GM20431 (cell line): ENCODE data around the gene SERPINC1.
"Not testable (repeated sequence)": the region's sequence is repeated elsewhere in the genome, so short reads cannot be mapped to it uniquely, and the experiment has no call there.

Source experiments
- in situ Hi-C: fragments of 300-500 bp; cut with MseI, MboI; formaldehyde crosslinking; loops from one replicate; pipeline ENCODE4 v1.15.0; 2020; ENCODE audit warnings: low sequenced_read_pairs; ENCODE audit not compliant: unreplicated experiment

Gene SERPINC1

DNA sequence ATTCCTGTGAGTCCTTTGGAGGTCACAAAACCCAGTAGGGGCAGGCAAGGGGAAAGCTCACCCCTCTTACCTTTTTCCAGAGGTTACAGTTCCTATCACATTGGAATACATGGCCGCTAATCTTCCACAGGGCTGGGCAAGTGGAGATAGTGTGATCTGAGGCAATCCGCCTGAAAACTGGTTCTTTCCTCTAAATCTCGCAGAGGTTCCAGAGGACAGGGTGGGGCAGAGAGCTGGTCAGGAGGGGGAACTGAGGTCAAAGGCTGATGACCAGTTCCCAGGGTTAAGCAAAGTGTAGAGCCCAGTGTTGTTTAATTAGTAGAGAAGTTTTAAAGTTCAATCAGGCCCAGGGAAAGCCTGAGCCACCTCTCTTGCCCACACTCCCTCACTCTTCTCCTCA is at the start of gene SERPINC1:
Gene SERPINC1, minus strand, starts transcription at position 179 of the 400 bp plus-strand sequence. Its CDS starts 68 bp downstream, at position 111.
- in situ Hi-C loops, result no loop called here

DNA sequence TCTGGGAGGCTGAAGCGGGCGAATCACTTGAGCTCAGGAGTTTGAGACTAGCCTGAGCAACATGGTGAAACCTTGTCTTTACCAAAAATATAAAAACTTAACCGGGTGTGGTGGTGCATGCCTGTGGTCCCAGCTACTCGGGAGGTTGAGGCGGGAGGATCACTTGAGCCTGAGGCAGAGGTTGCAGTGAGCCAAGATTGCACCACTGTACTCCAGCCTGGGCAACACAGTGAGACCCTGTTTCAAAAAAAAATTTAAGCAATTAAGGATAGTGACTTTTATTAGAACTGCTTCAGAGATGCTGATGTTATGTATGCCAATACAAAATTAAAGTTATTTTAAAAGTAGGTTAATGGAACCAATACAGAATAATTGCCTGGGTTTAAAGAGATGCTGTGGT is 48.8 kb upstream of the SERPINC1 start:
- in situ Hi-C loops, result not testable (repeated sequence)

DNA sequence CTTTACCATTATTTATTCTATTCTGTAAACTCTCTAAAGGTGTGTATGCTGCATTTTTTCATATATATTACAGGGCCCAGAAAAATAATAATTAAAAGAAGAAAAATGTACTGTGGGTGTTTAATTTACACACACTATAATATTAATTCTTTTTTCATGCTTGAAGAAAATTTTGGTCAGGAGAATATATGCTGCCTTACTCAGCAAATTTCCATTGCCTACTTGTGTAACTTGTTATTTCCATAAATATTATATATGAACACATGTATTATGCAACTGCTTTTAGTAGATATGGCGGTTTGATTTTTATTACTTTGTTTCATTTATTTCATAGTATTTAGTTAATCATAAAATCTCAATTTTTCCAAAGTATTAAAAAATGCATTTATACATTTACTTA is 46.4 kb upstream of the SERPINC1 start:
- in situ Hi-C loops, result no loop called here

DNA sequence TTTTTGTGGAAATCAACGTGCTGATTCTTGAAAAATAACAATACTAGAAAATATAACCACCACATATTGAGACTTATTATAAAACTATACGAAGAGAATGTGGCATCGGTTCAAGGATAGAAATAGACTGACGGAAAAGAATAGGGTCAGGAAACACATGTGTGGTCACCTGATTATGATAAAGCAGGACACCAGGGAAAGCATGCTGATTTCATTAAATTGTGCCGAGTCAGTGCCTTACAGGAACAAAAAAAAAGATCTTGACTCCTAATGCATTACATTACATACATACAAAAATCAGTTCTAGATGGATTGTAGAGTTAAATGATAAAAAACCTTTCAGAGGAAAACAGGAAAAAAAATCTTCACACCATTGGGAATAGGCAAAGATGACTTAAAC is 43.5 kb upstream of the SERPINC1 start:
- in situ Hi-C loops, result no loop called here

DNA sequence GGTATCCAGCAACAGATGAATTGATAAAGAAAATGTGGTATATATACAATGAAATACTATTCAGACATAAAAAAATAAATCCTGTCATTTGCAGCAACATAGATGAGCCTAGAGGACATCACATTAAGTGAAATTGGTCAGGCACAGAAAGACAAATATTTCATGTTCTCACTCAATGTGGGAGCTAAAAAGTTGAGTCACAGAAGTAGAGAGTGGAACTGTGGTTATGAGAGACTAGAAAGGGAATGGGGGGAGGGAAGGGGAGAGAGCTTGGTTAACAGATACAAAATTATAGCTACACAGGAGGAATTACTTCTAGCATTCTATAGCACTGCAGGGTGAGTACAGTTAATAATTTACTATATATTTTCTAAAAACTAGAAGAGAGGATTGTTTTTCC is 37.1 kb upstream of the SERPINC1 start:
- in situ Hi-C loops, result no loop called here

DNA sequence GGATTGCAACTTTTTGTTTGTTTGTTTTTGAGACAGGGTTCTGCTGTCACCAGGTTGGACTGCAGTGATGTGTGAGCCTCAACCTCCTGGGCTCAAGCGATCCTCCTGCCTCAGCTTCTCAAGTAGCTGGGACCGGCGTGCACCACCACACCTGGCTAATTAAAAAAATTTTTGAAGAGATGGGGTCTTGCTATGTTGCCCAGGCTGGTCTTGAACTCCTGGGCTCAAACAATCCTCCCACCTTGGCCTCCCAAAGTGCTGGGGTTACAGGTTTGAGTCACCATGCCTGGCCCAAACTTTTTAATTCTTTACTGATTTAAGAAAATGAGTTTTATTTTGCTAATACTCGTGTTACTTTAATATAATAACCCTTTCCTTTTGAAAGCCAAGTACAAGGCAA is 31.5 kb upstream of the SERPINC1 start:
- in situ Hi-C loops, result no loop called here

DNA sequence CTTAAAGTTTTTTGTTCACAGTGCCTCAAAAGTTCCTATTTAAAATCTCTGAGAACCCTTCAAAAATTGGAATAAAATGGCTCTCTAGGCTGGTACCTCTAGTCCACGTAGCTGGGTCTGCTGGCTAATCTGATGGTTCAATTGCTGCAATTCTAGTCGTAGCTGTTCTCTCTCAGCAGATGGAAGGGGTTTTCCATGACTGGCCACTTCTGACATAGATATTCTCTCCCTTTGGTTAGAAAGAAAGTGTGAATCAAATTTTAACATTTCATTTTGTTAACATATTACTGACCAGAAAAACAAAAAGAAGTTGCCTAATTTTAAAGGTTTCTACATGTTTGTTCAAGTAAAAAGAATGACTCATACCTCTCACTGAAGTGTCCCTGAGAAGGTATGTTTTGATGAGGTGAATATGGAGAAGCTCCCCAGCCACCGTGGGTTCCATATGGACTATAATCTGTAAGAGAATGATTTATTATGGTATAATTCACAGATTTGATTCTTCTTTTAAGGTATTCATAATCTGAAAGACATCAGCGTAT is 29.3 kb upstream of the SERPINC1 start:
- in situ Hi-C loops, result no loop called here

DNA sequence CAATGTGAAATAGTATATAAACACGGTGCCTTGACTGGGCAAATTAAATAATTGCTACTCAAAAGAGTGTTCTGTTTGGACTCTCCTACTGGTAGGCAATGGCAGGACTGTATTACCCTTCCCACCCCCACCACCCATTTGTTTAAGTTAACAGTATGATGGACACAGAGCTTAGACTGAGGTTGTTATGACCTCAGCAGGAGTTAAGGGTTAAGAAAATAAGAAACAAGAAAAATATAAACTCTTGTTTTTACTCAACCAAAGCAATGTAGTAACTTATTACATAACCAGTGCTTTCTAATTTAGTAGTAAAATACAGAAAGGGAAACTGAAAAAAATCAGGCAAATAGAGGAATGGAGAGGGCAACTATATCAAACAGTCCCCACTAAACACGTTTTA is 19.9 kb upstream of the SERPINC1 start:
- in situ Hi-C loops, result no loop called here

DNA sequence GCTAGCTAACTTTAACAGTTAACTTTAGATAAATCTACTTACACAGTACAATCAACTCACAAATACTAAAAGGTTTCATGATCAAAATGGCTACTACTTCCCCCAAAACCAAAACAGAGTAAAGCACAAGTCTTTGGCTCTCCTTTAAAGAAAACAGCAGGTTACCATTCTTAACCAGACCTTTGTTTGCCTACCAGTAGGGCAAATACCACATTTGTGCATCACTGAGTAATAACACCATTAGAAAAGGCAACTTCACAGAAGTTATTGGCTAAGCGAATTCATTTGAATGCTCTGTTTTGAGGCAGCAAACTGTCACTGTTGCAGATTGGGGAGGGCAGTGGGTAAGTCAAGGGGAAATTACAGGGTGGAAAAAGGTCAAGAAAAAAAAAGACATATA is 17.3 kb upstream of the SERPINC1 start:
- in situ Hi-C loops, result no loop called here

DNA sequence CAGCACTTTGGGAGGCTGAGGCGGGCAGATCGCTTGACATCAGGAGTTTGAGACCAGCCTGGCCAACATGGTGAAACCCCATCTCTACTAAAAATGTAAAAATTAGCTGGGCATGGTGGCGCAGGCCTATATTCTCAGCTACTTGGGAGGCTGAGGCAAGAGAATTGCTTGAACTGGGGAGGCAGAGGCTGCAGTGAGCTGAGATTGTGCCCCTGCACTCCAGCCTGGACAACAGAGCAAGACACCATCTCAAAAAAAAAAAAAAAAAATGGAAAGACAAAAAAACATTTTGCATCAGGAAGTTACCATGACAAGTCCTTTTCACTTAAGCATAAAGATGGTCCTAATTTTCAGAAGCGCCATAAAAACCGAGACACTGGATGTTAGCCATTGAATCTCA is 13.4 kb upstream of the SERPINC1 start:
- in situ Hi-C loops, result not testable (repeated sequence)

DNA sequence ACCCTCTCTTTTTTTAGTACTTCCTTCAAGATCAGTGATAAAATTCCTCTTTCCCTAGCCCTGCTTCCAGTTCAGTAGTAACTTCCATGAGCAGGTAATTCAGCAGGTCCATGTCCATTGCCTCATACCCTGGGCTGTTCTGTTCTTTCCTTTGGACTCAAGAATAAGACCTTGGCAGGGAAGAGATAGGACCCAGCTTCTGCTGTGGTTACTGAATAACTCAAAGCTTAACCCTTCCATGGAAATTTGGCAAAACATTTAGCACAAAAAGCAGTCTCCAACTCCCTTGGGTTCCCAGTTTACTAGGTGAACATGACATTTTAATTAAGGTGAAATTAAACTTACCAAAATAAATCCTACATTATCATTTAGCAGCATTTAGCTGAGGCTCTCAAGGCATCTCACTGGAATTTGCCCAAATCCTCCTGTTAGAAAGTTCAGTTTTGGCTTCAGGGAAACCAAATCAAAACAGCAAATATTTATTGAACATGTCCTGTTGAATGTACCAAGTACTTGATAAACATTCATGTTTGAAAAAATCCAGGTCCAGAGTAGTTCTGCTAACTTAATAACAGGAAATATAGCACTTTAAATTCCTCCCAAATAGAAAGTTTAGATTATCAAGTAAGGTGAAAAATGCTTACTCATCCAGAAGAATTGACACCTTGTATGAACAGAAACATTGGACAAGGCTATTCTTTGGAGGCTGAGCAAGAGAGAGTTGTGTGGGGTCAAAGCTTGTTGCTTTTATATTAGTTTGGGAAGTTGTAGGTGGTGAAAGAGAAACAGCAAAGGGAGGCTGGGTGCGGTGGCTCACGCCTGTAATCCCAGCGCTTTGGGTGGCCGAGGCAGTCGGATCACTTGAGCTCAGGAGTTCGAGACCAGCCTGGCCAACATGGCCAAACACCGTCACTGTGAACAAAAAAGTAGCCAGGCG is 8.4 kb upstream of the SERPINC1 start:
- in situ Hi-C loops, result no loop called here

DNA sequence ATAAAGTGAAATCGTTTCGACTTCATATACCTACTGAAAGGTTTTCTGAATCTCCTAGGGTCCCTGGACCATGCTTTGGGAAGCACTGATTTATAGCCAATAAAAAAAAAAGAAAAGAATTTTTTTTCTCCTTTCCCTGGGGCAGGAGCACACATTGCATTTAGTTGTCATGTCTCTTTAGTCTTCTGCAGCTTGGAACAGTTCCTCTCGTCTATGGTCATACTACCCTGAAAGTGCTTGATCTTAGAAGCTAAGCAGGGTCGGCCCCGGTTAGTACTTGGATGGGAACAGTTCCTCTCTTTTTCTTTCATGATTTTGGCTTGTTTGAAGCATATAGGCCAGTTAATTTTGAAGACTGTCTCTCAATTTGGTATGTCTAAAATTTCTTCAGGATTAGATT is 3.7 kb upstream of the SERPINC1 start:
- in situ Hi-C loops, result no loop called here

DNA sequence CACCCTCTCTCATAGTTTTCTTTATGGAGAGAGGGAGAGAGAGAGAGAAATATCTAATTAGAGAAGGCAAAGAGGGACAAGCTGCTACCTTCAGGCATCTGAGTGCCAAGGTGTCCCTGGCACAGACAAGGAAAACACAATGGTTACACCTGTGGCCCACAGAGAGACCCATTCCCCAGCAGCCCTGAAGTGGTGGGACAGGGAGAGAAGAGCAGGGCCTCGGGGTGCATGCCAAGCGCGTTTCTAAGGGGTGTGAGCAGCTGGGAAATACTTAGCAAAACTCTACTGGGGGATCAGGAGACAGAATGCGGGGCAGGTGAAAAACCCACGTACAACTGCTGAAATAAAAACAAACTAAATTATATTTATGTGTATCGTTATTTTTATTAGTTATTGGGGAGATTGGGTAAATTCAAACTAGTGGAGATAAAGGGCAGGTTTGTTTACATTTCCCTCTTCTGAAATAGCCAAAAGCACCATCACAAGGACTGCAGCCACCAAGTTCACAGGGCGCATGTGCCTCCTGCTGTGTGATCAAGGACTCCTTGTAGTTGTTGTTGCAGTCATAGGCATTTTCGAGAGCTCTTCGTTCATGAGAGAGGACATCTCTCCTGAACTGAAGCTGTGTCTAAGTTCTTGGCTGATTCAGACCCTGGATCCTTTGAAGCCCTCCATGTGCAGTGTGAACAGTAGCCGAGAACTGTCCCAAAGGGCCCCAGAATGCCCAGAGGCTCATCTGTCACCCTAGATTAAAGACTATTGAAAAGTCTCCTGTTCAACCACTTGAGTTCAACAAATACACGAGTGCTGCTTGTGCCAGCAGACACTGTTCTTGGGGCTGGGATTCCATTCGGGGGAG is 737 bp upstream of the SERPINC1 start:
- in situ Hi-C loops, result no loop called here

DNA sequence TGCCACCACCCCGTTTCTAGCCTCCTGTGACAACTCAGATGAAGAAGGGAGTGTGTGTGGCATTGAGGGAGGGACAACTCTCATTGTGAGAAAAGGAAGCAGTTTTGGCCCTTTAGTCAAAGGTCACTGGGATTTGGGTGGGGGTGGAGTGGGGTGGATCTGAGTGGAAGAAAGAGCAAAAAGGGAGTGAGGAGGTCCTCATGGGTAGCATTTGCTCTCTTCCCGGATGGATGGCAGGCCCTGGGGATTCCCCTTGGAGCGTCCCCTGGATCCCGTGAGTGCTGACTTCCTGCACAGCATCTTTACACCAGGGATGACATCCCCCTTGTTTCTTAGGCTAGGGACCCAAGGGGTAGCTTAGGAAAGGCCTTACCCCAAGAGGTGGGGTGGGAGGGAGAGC is 460 bp downstream of the SERPINC1 start:
- in situ Hi-C loops, result no loop called here

DNA sequence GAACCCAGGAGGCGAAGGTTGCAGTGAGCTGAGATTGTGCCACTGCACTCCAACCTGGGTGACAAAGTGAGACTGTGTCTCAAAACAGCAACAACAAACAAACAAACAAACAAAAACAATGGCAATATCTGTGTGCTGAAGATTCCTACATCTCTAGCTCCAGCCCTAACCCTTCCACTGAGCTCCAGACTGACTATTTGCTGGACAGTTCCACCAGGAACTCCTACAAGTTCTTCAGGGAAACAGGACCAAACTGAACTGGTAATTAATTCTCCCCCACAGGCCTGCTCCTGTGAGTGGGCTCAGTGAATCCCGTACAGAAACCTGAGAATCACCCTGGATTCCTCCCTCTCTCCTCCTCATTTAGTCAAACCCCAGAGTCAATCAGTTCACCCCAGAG is 1.5 kb downstream of the SERPINC1 start:
- in situ Hi-C loops, result no loop called here

DNA sequence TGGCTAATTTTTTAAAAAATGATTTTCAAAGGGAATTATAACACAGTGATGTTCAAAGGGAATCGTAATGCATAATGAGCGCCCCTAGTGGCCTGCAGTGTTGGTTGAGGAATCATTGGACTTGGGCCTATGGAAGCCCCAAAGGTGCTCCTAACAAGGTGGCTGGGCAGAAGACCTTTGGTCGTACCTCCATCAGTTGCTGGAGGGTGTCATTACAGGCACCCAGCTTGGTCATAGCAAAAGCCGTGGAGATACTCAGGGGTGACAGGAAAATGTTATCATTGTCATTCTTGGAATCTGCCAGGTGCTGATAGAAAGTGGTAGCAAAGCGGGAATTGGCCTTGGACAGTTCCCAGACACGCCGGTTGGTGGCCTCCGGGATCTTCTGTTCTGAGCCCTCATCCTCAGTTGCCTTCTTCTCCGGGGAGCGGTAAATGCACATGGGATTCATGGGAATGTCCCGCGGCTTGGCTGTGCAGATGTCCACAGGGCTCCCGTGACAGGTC is 2.7 kb downstream of the SERPINC1 start:
- in situ Hi-C loops, result no loop called here

DNA sequence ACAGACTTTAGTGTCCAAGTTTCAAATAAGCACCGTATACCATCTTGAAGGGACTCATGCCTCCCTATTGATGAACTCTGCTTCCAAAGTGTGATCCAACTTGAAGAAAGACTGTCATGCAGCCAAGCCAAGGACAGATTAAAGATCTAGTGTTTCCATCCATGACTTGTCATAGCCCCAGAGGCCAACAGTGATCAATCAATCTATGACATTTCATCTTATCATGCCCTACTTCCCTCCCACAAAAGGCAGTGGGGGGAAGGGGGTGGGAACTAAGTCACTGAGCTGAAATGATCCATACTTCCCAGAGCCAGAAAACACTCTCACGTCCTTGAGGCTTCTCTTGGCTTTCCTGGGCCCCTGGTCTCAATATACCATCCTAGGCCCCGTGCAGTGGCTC is 4.0 kb downstream of the SERPINC1 start:
- in situ Hi-C loops, result no loop called here

DNA sequence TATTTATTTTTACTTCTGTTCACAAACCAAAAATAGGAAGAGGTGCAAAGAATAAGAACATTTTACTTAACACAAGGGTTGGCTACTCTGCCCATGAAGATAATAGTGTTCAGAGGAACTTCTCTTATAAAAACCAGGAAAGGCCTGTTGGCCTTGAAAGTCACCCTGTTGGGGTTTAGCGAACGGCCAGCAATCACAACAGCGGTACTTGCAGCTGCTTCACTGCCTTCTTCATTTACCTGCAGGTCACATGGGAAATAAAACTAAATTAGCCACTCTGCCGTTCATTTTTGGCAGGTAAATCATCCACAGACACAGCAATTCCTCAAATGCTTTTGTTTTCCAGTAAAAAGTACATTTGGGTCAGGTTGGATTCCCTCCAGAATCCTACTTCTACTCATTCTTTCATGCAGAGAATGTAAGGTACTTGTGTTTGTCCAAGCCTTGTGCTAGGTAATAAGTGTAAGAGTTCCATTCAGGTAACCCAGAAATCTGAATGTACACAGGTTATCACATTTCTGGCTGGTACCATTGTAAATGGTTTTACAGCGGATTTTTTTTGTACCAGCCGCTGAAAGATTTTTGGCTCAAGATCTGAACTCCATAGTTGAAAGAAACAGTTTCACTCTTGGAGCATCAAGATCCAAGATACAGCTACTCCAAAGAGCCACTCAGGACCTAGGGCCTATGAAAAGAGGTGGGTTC is 13.1 kb downstream of the SERPINC1 start:
- in situ Hi-C loops, result no loop called here

DNA sequence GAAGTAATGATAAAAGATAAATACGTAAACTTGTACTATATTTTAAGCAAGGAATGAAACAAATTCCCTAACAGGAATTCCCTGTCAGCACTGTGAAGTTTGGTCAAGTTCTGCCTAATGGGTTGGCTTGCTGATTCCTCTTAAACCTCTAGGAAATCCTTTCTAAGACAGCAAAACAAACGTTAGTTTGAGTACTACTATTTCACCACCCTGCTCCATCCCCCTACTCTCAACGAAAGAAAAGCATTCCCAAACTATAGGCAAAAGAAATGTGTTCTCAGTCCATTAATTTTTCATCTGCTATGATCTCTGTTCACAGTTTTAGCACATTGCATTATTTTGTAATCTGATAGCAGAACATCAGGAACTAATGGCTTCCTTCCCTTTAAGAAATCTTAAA is 16.1 kb downstream of the SERPINC1 start:
- in situ Hi-C loops, result no loop called here

DNA sequence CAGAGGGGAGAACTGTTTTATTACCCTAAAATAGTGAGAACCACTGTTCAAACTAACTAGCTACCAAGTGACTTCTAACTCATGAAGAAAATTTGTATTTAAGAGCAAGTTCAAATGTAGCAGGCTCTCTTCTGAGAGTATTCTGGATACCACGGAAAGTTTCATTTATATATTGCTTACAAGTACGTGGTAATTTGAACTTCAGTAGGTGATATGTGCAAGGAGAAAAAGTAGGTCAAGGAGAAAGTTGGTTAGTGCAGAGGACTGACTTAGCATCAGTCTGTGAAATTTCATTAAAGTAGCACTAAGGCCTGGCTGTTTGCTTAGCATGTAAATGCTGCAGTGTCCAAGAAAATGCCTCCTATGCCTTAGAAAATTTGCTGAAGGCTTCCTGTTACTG is 16.7 kb downstream of the SERPINC1 start:
- in situ Hi-C loops, result no loop called here
